GM19452 (cell line): ENCODE data around the gene NOL4L.
"Not testable (repeated sequence)": the region's sequence is repeated elsewhere in the genome, so short reads cannot be mapped to it uniquely, and the experiment has no call there.

Experiments
- ATAC-seq: cut with Tn5 transposase; IDR thresholded peaks from one replicate; pipeline ENCODE4 v1.9.1; 2021; ENCODE audit not compliant: unreplicated experiment

The NOL4L gene

DNA sequence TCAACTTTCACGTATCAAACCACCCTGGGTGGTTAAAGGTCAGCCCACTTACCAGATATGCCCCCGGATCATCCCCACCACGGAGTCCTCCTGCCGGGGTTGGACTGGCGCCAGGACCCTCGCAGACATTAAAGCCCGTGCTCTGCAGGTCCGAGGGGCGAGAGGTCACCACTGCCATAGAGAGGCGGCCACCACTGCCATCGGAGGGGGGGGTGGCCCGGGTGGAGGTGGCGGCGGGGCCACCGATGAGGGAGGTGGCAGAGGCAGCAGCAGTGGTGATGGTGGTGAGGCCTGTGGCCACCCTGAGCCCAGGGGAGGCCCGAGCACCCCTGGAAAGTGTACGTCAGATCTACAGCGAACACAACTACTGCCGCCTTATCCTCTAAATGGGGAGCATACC is 150.7 kb downstream of the NOL4L start:
- ATAC-seq, result no peak

- ATAC-seq, result no peak
These were observed 151.7 kb downstream of the NOL4L start for GRCh38 chr20:32433311-32434021.

GRCh38 chr20:32432277-32432676 is 152.9 kb downstream of the NOL4L start:
- no peak for ATAC-seq

DNA sequence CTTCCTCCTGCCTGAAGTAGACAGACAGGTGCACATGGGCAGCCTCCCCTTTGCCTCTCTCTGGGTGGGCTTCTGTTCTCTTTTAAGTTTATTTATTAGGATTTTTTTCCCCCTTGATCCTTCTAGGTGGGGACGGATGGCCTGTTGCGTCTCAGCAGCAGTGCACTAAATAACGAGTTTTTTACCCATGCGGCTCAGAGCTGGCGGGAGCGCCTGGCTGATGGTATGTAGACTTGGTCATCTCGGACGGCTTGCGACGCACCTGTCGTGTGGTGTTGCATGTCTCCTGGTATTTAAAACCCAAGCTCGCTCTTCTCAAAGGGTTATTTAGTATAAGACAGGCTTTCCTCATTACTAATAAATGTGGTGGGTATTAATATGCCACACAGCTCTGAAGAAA is 153.7 kb downstream of the NOL4L start:
- no peak for ATAC-seq

GRCh38 chr20:32429745-32430360 is 155.3 kb downstream of the NOL4L start:
- no peak for ATAC-seq

DNA sequence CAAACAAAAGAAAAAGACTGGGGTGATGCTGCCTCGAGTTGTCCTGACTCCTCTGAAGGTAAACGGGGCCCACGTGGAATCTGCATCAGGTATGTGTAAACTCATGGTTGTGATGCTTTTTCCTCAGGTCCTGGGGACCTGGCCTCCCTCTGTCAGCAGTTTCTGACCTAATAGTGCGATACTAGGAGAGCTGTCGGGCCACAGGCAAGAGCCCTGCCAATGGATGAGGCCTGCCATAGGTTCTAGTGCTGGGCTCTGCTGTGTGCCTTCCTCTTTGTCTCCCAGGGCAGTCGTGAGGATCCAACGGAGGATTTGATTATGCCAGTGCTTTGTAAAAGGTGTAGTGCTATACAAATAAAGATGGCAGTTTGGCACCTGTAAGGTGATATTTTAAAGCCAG is 155.8 kb downstream of the NOL4L start:
- no peak for ATAC-seq

- no peak for ATAC-seq
These were observed 157.1 kb downstream of the NOL4L start for GRCh38 chr20:32427996-32428395.

GRCh38 chr20:32421290-32421689 is 163.8 kb downstream of the NOL4L start:
- ATAC-seq, result no peak

DNA sequence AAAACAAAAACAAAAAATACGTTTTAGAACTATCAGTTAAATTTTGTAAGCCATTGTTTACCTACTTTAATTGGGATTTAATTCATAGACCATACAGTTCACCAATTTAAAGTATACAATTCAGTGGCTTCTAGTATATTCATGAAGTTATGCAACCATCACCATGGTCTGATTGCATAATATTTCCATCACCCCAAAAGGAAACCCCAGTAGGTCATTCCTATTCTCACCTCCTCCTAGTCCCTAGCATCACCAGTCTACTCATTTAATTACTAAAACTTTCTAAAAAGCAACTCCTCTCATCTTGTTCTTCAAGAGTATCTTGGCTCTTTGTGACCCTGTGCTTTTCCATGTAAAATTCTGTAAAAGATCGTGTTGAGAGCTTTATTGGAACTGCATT is 166.8 kb downstream of the NOL4L start:
- no peak for ATAC-seq

DNA sequence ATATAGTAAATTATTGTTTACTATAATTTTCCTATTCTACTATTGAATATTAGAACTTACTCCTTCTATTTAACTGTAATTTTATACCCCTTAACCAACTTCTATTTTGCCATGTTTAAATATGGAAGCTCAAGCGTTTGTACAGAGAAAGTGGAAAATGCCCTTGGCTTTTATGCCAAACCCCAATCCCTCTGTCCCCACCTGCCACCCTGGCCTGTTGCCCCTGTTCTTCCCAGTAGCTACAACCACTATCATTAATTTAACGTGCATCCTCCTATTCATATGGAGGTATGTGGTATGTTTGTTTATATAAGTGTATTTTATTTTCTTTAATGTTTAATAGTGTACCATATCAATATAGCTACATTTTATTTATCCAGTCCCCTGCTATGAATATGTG is 168.9 kb downstream of the NOL4L start:
- no peak for ATAC-seq

GRCh38 chr20:32415494-32415893 is 169.6 kb downstream of the NOL4L start:
- ATAC-seq, result no peak

DNA sequence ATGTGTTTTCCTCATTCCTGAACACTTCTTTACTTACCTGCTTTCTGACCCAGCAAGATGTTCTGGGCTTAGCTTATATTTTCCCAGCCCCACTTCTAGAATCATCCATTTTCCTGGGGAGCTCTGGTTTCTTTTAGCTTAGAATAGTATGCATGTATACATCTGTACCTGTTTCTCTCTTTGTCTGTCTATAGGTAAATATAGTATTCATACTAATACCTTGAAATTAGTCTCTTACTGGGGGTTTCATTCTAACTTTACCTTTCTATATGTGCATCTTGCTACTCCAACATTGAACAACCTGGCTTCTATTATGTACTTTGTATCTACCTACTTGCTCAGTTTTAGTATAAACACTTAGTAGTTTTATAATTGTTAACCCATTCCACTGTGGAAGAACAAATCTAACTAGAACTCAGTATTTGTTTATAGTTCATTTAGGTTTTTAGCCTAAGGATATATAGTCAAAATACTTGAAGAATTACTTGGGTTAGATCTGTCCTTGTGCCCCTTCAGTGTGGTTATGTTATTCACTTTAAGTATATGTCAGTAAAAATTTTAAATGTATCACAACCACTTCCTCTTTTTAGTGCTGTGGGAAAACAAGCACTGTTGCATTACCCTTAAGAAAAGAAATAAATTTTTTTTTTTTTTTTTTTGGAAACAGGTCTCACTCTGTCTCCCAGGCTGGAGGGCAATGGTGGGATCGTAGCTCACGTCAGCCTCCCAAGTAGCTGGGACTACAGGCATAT is 173.0 kb downstream of the NOL4L start:
- ATAC-seq, result no peak

- ATAC-seq, result not testable (repeated sequence)
These were observed 177.9 kb downstream of the NOL4L start for GRCh38 chr20:32407131-32407750.

GRCh38 chr20:32406701-32407100 is 178.4 kb downstream of the NOL4L start:
- ATAC-seq, result no peak

- no peak for ATAC-seq
These were observed 181.1 kb downstream of the NOL4L start for GRCh38 chr20:32404017-32404416.

DNA sequence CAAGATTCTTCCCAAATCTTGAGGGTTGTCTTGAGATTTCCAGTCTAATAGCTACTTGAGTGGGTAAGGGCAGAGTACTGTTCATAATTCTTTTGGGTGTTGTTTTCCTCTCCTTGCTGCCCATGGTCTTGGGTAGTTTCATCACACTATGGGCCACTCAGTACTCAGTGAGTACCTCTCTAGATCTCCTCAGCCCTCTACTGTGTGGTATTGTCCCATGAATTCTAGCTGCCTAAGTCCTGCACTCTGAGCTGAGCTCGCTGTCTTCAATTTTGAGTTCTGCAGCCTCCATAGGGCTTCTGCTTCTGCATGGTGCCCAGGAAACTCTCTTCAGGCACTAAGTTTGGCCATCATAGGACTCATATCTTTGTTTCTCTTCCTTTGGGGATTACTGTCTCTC is 184.7 kb downstream of the NOL4L start:
- ATAC-seq, result no peak

GRCh38 chr20:32397567-32398084 is 187.5 kb downstream of the NOL4L start:
- ATAC-seq, result no peak

DNA sequence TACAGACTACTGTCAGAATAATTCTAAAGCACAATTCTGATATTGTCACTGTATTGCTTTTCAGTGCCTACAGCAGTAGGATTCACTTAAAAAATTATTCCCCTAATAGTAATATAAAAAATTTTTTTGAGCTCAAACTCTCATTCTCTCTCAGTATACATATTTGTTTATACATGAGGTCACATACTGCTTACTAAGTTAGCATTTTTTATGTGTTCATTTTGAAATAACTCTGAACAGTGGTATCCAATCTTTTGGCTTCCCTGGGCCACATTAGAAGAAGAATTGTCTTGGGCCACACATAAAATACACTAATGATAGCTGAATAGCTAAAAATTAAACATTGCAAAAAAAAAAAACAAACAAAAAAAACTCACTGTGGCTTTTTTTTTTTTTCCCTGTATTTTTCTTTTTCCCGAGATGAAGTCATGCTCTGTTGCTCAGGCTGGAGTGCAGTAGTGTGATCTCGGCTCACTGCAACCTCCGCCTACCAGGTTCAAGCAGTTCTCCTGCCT is 188.4 kb downstream of the NOL4L start:
- no peak for ATAC-seq

GRCh38 chr20:32395066-32395465 is 190.1 kb downstream of the NOL4L start:
- ATAC-seq, result no peak
